IMR-90 (cell line): ENCODE results near the gene HES4. TPM values are rescaled to one million over a fixed set of nuclear protein-coding genes. Genes with fewer than 3 reads are reported as not detected.

Experiments
- ATAC-seq: fragments of 200-7000 bp; cut with Tn5 transposase; 2 replicates; pipeline ENCODE4 v1.9.1; 2020; ENCODE audit warnings: low read depth, mild to moderate bottlenecking, moderate library complexity
- BruUV-seq: library from RNA; stranded (reverse); fragments of 400-500 nt; replicated peaks from 2 replicates; lab custom pipeline; 2021; lab: Mats Ljungman, UMichigan
- CTCF ChIA-PET: fragments of 300-600 bp; formaldehyde crosslinking; extraction: SDS; loops from one replicate; lab custom pipeline; 2021; ENCODE audit warnings: antibody characterized with exemption; lab: Yijun Ruan, JAX
- POLR2A ChIA-PET: fragments of 300-600 bp; sonication (Branson Sonifier 250); formaldehyde crosslinking; loops from one replicate; lab custom pipeline; 2022; ENCODE audit warnings: antibody characterized with exemption; ENCODE audit not compliant: unreplicated experiment; lab: Charles Lee
- DNase-seq: peaks from one replicate; pipeline ENCODE4 v3.0.0; 2013
- H2AFZ ChIP-seq: replicated peaks from 2 replicates; pipeline ENCODE3; 2013; ENCODE audit warnings: low read length, mild to moderate bottlenecking; ENCODE audit not compliant: poor library complexity
- H2AK5ac ChIP-seq: 2 replicates; pipeline ENCODE4 v1.6.1; 2013; ENCODE audit warnings: low read depth, low read length, inconsistent platforms
- H2AK9ac ChIP-seq: replicated peaks from 2 replicates; pipeline ENCODE3; 2013; ENCODE audit warnings: mild to moderate bottlenecking, low read depth, low read length, moderate library complexity; ENCODE audit not compliant: poor library complexity
- H2BK120ac ChIP-seq: 2 replicates; pipeline ENCODE4 v1.6.1; 2013; ENCODE audit warnings: low read depth, low read length, inconsistent platforms
- H2BK15ac ChIP-seq: 3 replicates; pipeline ENCODE4 v1.6.1; 2013; ENCODE audit warnings: low read depth, low read length, inconsistent platforms
- H2BK20ac ChIP-seq: 2 replicates; pipeline ENCODE4 v1.6.1; 2013; ENCODE audit warnings: low read depth, mild to moderate bottlenecking, inconsistent platforms, low read length, moderate library complexity
- H2BK5ac ChIP-seq: 2 replicates; pipeline ENCODE4 v1.6.1; 2013; ENCODE audit warnings: mild to moderate bottlenecking, low read depth, low read length, inconsistent platforms; ENCODE audit not compliant: poor library complexity, severe bottlenecking
- H3K14ac ChIP-seq: replicated peaks from 2 replicates; pipeline ENCODE4 v1.6.1; 2013; ENCODE audit warnings: low read depth, low read length, inconsistent platforms
- H3K18ac ChIP-seq: 2 replicates; pipeline ENCODE4 v1.6.1; 2013; ENCODE audit warnings: low read depth, low read length, control low read depth
- H3K23ac ChIP-seq: 2 replicates; pipeline ENCODE4 v1.6.1; 2013; ENCODE audit warnings: low read depth, low read length, inconsistent platforms
- H3K27ac ChIP-seq: 2 replicates; pipeline ENCODE4 v1.5.1; 2013; ENCODE audit warnings: mild to moderate bottlenecking, control low read depth, low read length; ENCODE audit not compliant: insufficient read depth
- H3K27me3 ChIP-seq: 2 replicates; pipeline ENCODE4 v1.6.1; 2013; ENCODE audit warnings: low read length; ENCODE audit not compliant: control insufficient read depth, insufficient read depth
- H3K36me3 ChIP-seq: 2 replicates; pipeline ENCODE4 v1.6.1; 2013; ENCODE audit warnings: low read length, mixed read lengths; ENCODE audit not compliant: control insufficient read depth, insufficient read depth
- H3K4ac ChIP-seq: 2 replicates; pipeline ENCODE4 v1.6.1; 2013; ENCODE audit warnings: low read depth, low read length, inconsistent platforms
- H3K4me1 ChIP-seq: 2 replicates; pipeline ENCODE4 v1.6.1; 2013; ENCODE audit warnings: low read length, mixed read lengths; ENCODE audit not compliant: control insufficient read depth, insufficient read depth
- H3K4me2 ChIP-seq: 2 replicates; pipeline ENCODE4 v1.6.1; 2013; ENCODE audit warnings: low read depth, mild to moderate bottlenecking, control low read depth, low read length, moderate library complexity
- H3K4me3 ChIP-seq: 2 replicates; pipeline ENCODE4 v1.5.1; 2013; ENCODE audit warnings: low read depth, mild to moderate bottlenecking, control low read depth, low read length, moderate library complexity; ENCODE audit not compliant: insufficient read depth
- H3K56ac ChIP-seq: 2 replicates; pipeline ENCODE4 v1.6.1; 2013; ENCODE audit warnings: low read length, inconsistent platforms; ENCODE audit not compliant: insufficient read depth; ENCODE audit errors: extremely low read depth
- H3K79me1 ChIP-seq, 2 experiments: 2 replicates each; pipeline ENCODE4 v1.6.1; 2013; ENCODE audit warnings: low read length in 2 of 2, inconsistent platforms in 1 of 2, low read depth in 1 of 2
- H3K9ac ChIP-seq: 2 replicates; pipeline ENCODE4 v1.6.1; 2013; ENCODE audit warnings: low read depth, low read length, control low read depth
- H3K9me1 ChIP-seq: 2 replicates; pipeline ENCODE4 v1.6.1; 2013; ENCODE audit warnings: low read length, inconsistent platforms; ENCODE audit not compliant: insufficient read depth
- H3K9me3 ChIP-seq: 2 replicates; pipeline ENCODE4 v1.6.1; 2013; ENCODE audit warnings: low read length; ENCODE audit not compliant: control insufficient read depth, insufficient read depth
- H4K20me1 ChIP-seq: 2 replicates; pipeline ENCODE4 v1.6.1; 2013; ENCODE audit warnings: low read length, inconsistent platforms; ENCODE audit not compliant: insufficient read depth
- H4K5ac ChIP-seq: 2 replicates; pipeline ENCODE4 v1.6.1; 2013; ENCODE audit warnings: mild to moderate bottlenecking, low read depth, low read length, control low read depth
- H4K8ac ChIP-seq, 2 experiments: 2 replicates each; pipeline ENCODE4 v1.6.1; 2013; ENCODE audit warnings: low read depth in 2 of 2, low read length in 2 of 2, control low read depth in 1 of 2, inconsistent platforms in 1 of 2
- H4K91ac ChIP-seq: 2 replicates; pipeline ENCODE4 v1.6.1; 2013; ENCODE audit warnings: low read depth, low read length, inconsistent platforms; ENCODE audit not compliant: insufficient read depth
- BHLHE40 ChIP-seq: fragments of 150-350 bp; IDR thresholded peaks from 2 replicates; pipeline ENCODE4 v1.6.1; 2016; ENCODE audit warnings: mild to moderate bottlenecking, low read depth, low read length
- CEBPB ChIP-seq: IDR thresholded peaks from 2 replicates; pipeline ENCODE4 v1.6.1; 2012; ENCODE audit warnings: low read depth, low read length, improper control_type of control experiment
- CHD1 ChIP-seq: IDR thresholded peaks from 2 replicates; pipeline ENCODE4 v1.6.1; 2012; ENCODE audit warnings: low read depth, low read length, improper control_type of control experiment
- FOS ChIP-seq: fragments of 150-350 bp; IDR thresholded peaks from 2 replicates; pipeline ENCODE4 v1.6.1; 2016; ENCODE audit warnings: low read depth, low read length
- MAFK ChIP-seq: IDR thresholded peaks from 2 replicates; pipeline ENCODE4 v1.6.1; 2012; ENCODE audit warnings: low read depth, low read length, improper control_type of control experiment
- MAZ ChIP-seq: IDR thresholded peaks from 2 replicates; pipeline ENCODE4 v1.6.1; 2012; ENCODE audit warnings: low read depth, mild to moderate bottlenecking, low read length, improper control_type of control experiment, moderate library complexity, borderline replicate concordance
- NFE2L2 ChIP-seq: fragments of 150-350 bp; IDR thresholded peaks from 2 replicates; pipeline ENCODE4 v1.6.1; 2016; ENCODE audit warnings: low read depth, mild to moderate bottlenecking, low read length
- RAD21 ChIP-seq: IDR thresholded peaks from 2 replicates; pipeline ENCODE4 v1.6.1; 2012; ENCODE audit warnings: low read length, improper control_type of control experiment
- RCOR1 ChIP-seq: IDR thresholded peaks from 2 replicates; pipeline ENCODE4 v1.6.1; 2012; ENCODE audit warnings: mild to moderate bottlenecking, low read length, improper control_type of control experiment; ENCODE audit not compliant: insufficient replicate concordance
- RFX5 ChIP-seq: IDR thresholded peaks from 2 replicates; pipeline ENCODE4 v1.8.0; 2012; ENCODE audit warnings: low read depth, mild to moderate bottlenecking, low read length, moderate library complexity
- SMC3 ChIP-seq: fragments of 150-350 bp; IDR thresholded peaks from 2 replicates; pipeline ENCODE4 v1.6.1; 2016; ENCODE audit warnings: low read depth, mild to moderate bottlenecking, antibody characterized with exemption, low read length, moderate library complexity
- WGBS, 2 experiments: methylation state at CpG; one replicate each; pipeline versions ENCODE4 v1.1.5 to v1.1.7; 2013; ENCODE audit warnings: missing lambda C conversion rate in 2 of 2; ENCODE audit not compliant: insufficient read length in 1 of 2; ENCODE audit errors: extremely low coverage in 2 of 2; 5-methylcytosine and 5-hydroxymethylcytosine counted together
- dilution Hi-C: fragments of 300-500 bp; cut with HindIII; formaldehyde crosslinking; loops from one replicate; pipeline ENCODE4 v1.14.3; 2018; ENCODE audit warnings: low sequenced_read_pairs; ENCODE audit not compliant: unreplicated experiment
- in situ Hi-C: fragments of 300-500 bp; cut with MboI; formaldehyde crosslinking; loops from 3 replicates; pipeline ENCODE4 v1.14.3; 2019; ENCODE audit warnings: low sequenced_read_pairs, inconsistent platforms, mixed read lengths
- intact Hi-C: fragments of 100-400 bp; cut with micrococcal nuclease; formaldehyde crosslinking; loops from 2 replicates; pipeline ENCODE4 v1.10.0; 2022
- polyA plus RNA-seq, 3 experiments: library from polyadenylated mRNA; depleted of rRNA; stranded (reverse); fragments of >200 nt; gene quantifications; 2 replicates each; pipeline ENCODE4 v1.2.3, GENCODE V29; 2012; ENCODE audit warnings: low replicate concordance in 1 of 3
- total RNA-seq: library from RNA; depleted of rRNA; stranded (reverse); fragments of >200 nt; gene quantifications from 2 replicates; pipeline ENCODE4 v1.2.3, GENCODE V29; 2012
- TF ChIP-seq, protein P1 (sequence below): fragments of 150-350 bp; IDR thresholded peaks from 2 replicates; pipeline ENCODE4 v1.6.1; 2016; ENCODE audit warnings: low read depth, mild to moderate bottlenecking, low read length, moderate library complexity, borderline replicate concordance
- TF ChIP-seq, protein P2 (sequence below): fragments of 150-350 bp; IDR thresholded peaks from 2 replicates; pipeline ENCODE4 v1.6.1; 2017; ENCODE audit warnings: mild to moderate bottlenecking, antibody characterized with exemption, low read length, low read depth
- TF ChIP-seq, protein P3 (sequence below): conservative IDR thresholded peaks from 2 replicates; pipeline ENCODE4 v1.5.1; 2012; ENCODE audit warnings: mild to moderate bottlenecking, low read depth, low read length, improper control_type of control experiment

HES4 gene
- total and polyA plus RNA-seq, 2 of the 4 experiments (the other 2 are of a cell fraction): 1.4 to 11.7 TPM

DNA sequence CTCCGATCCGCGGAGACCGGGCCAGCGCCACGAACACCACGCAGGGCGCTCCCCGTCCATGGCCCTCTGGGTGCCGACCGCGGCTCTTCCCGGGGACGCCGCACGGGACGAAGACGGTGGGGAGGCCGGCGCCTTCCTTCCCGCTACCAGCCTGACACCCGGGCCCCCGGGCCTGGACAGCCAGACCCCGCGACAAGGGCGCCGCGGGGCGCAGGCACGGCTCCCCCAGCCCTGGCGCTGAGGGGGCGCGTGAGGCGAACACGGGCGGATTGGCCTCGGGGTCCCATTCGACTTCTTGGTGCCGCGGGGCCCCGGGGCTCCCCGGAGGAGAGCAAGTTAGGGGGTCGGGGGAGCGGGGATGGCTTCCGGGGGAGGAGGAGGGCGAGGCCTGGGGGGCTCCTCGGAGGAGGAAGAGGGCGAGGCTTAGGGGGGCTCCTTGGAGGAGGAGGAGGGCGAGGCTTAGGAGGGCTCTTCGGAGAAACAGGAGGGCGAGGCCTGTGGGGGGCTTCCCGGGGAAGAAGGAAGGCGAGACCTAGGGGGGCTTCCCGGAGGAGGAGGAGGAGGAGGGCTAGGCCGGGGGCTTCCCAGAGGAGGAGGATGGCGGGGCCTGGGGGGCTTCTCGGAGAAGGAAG, 40.0 kb downstream of the HES4 start:
- Histone ChIP-seq H3K56ac (no peak overlapping the region), H3K18ac (no peak overlapping the region; the same call in 1 of the 2 replicates), H3K4me3 (peak overlapping the region; percentile 91), H2BK15ac (no peak overlapping the region; the same call in 2 of the 3 replicates), H3K14ac (no peak overlapping the region), H3K79me1 (peaks cover 12 to 54% of the 10 kb centered on the region in 2 experiments), H4K91ac (no peak overlapping the region), H3K9me1 (0 out of 2 replicates have a peak, but pooled peaks cover 8% of the 10 kb centered on the region), H2BK5ac (no peak overlapping the region), H3K4ac (peak overlapping the region; percentile 50; the same call in 1 of the 2 replicates), H3K27me3 (no peaks in the 10 kb centered on the region), H4K20me1 (peaks cover 15% of the 10 kb centered on the region), H3K4me2 (peak overlapping the region; percentile 55; the same call in 1 of the 2 replicates), H3K9ac (peak overlapping the region; percentile 36), H2AK5ac (no peak overlapping the region), H3K27ac (peak overlapping the region; percentile 69), H2AK9ac (peak overlapping the region; percentile 88), H2BK20ac (no peak overlapping the region), H2AFZ (peak overlapping the region; percentile 89), H3K4me1 (peaks cover 10% of the 10 kb centered on the region), H4K8ac (peak overlapping the region; percentile 78 to 81; a peak in 2 of 4 replicates), H3K23ac (no peak overlapping the region), H4K5ac (no peak overlapping the region; the same call in 1 of the 2 replicates), H3K36me3 (peaks cover 38% of the 10 kb centered on the region), H3K9me3 (no peaks in the 10 kb centered on the region), H2BK120ac (0 out of 2 replicates have a peak overlapping the region, but pooled peaks have one; percentile 54)
- BruUV-seq: no TSS peak
- DNase-seq (no peak), ATAC-seq (no peak)
- dilution Hi-C loops: no loop called here
- WGBS, 2 experiments: 47% methylated on average over 31 of the region's 57 CpGs; no CpG with 5 or more reads in 1 of the 2 experiments
- intact Hi-C loops: loop anchor here (5.0 kb wide), 1 partner anchor 38 kb away; the partner anchor contains the start of gene SAMD11
- ChIA-PET CTCF (no interaction called here), POLR2A (no interaction called here)
- in situ Hi-C loops: loop anchor here (5.0 kb wide), 1 partner anchor 48 kb away; no protein-coding TSS in a partner anchor
- no peak for TF ChIP-seq RFX5
- TF ChIP-seq RAD21: no peak
- no peak for TF ChIP-seq BHLHE40
- TF ChIP-seq MAFK: no peak
- TF ChIP-seq, protein P1, sequence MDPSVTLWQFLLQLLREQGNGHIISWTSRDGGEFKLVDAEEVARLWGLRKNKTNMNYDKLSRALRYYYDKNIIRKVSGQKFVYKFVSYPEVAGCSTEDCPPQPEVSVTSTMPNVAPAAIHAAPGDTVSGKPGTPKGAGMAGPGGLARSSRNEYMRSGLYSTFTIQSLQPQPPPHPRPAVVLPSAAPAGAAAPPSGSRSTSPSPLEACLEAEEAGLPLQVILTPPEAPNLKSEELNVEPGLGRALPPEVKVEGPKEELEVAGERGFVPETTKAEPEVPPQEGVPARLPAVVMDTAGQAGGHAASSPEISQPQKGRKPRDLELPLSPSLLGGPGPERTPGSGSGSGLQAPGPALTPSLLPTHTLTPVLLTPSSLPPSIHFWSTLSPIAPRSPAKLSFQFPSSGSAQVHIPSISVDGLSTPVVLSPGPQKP: no peak
- no peak for TF ChIP-seq CEBPB
- no peak for TF ChIP-seq CHD1
- TF ChIP-seq RCOR1: no peak
- TF ChIP-seq, protein P2, sequence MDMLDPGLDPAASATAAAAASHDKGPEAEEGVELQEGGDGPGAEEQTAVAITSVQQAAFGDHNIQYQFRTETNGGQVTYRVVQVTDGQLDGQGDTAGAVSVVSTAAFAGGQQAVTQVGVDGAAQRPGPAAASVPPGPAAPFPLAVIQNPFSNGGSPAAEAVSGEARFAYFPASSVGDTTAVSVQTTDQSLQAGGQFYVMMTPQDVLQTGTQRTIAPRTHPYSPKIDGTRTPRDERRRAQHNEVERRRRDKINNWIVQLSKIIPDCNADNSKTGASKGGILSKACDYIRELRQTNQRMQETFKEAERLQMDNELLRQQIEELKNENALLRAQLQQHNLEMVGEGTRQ: no peak
- TF ChIP-seq MAZ: no peak
- TF ChIP-seq, protein P3, sequence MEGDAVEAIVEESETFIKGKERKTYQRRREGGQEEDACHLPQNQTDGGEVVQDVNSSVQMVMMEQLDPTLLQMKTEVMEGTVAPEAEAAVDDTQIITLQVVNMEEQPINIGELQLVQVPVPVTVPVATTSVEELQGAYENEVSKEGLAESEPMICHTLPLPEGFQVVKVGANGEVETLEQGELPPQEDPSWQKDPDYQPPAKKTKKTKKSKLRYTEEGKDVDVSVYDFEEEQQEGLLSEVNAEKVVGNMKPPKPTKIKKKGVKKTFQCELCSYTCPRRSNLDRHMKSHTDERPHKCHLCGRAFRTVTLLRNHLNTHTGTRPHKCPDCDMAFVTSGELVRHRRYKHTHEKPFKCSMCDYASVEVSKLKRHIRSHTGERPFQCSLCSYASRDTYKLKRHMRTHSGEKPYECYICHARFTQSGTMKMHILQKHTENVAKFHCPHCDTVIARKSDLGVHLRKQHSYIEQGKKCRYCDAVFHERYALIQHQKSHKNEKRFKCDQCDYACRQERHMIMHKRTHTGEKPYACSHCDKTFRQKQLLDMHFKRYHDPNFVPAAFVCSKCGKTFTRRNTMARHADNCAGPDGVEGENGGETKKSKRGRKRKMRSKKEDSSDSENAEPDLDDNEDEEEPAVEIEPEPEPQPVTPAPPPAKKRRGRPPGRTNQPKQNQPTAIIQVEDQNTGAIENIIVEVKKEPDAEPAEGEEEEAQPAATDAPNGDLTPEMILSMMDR: no peak
- no peak for TF ChIP-seq NFE2L2
- no peak for TF ChIP-seq FOS
- TF ChIP-seq SMC3: no peak
